Endometrial microvascular endothelial cells (primary cell): ENCODE data around the gene TOGARAM2. TPM values are rescaled to one million over a fixed set of nuclear protein-coding genes. Genes with fewer than 3 reads are reported as not detected.
"Not testable (repeated sequence)": the region's sequence is repeated elsewhere in the genome, so short reads cannot be mapped to it uniquely, and the experiment has no call there.

ENCODE experiments used
- in situ Hi-C: cut with HindIII; loops from 2 replicates; pipeline ENCODE4 v1.10.0; 2017; ENCODE audit warnings: low sequenced_read_pairs, low pct_unique_long_range_greater_than_20kb; ENCODE audit errors: inconsistent ontology term
- total RNA-seq: library from RNA; depleted of rRNA; stranded (reverse); fragments of >200 nt; gene quantifications from one replicate; pipeline ENCODE4 v1.2.3, GENCODE V29; 2015; ENCODE audit errors: inconsistent ontology term

The TOGARAM2 gene
- total RNA-seq, 1 donor from 2014 or later, result not detected

GRCh38 chr2:28972778-28973335, 8.2 kb upstream of the TOGARAM2 start:
- in situ Hi-C loops, result loop anchor here (25.0 kb wide), 1 partner anchor 214 kb away; no protein-coding TSS in a partner anchor

DNA sequence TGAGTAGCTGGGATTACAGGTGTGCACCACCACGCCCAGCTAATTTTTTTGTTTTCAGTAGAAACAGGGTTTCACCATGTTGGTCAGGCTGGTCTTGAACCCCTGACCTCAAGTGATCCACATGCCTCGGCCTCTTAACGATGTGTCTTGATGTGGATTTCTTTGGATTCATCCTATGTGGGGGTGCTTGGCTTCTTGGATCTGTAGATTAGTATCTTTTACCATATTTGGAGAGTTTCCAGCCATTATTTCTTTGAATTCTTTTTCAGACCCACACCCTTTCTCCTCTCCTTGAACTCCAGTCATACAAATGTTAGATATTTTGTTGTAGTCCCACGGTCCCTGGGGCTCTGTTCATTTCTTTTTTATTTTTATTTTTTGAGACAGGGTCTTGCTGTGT, 6.8 kb upstream of the TOGARAM2 start:
- in situ Hi-C loops, result loop anchor here (25.0 kb wide), 1 partner anchor 213 kb away; no protein-coding TSS in a partner anchor

- in situ Hi-C loops, result no loop called here
These were observed 5.4 kb upstream of the TOGARAM2 start for GRCh38 chr2:28975671-28976070.

DNA sequence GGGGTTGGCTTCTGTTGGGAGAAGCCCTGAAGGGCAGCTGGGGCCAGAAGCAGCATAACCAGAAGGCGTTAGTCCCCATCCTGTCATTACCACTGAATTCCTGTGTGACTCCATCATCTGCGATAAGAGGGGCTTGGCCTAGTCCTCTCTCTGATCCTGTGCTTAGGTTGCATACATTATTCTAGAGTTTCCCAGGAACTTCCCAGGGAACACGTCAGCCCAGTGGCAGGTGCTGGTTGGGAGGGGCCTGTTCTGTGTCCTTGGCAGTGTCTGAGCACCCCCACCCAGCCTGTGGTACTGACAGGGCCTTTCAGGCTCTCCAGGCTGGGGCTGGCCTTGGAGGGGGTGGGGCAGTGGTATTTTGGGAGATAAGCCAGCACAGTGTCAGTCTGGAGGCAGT, 4.5 kb upstream of the TOGARAM2 start:
- in situ Hi-C loops, result no loop called here

DNA sequence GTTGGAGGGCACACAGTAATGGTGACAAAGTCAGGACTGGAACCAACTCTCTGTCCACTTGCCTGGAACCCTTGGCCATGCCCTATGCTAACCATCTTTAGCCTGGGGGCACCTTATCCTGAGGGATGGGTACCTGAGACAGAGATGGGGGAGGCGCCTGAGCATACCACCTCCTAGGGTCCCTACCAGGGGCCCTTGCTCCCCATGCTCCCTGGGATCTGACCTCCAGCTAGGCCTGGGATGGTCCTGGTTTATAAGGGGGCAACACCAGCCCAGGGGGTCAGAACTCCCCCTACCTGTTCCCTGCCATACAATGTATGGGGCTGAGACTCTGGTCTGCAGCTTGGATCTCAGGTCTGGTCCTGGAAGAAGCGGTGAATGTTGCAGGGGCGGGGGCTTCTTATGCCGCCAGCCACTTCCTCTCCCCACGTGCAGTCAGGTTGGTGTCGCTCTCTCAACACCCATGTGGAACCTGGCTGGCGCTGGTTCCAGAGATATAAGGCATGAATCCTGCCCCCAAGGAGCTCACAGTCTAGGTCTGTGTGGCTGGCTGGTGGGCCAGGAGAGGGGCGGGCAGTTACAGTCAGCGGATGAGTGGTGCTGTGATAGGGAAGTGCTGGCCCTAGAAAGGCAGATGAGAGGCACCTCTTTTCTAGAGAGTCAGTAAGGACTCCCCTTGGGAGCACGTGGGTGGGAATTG, 3.8 kb upstream of the TOGARAM2 start:
- in situ Hi-C loops, result no loop called here

GRCh38 chr2:28978001-28978400, 3.1 kb upstream of the TOGARAM2 start:
- in situ Hi-C loops, result not testable (repeated sequence)

GRCh38 chr2:28978606-28979005, 2.5 kb upstream of the TOGARAM2 start:
- in situ Hi-C loops, result no loop called here

- in situ Hi-C loops, result no loop called here
These were observed 2.1 kb upstream of the TOGARAM2 start for GRCh38 chr2:28979041-28979440.

- in situ Hi-C loops, result no loop called here
These were observed 1.3 kb upstream of the TOGARAM2 start for GRCh38 chr2:28979576-28980366.

GRCh38 chr2:28980368-28981015, 606 bp upstream of the TOGARAM2 start:
- in situ Hi-C loops, result no loop called here

- in situ Hi-C loops, result no loop called here
These were observed 700 bp downstream of the TOGARAM2 start for GRCh38 chr2:28981620-28982376.

- in situ Hi-C loops, result no loop called here
These were observed 1.4 kb downstream of the TOGARAM2 start for GRCh38 chr2:28982381-28982950.

DNA sequence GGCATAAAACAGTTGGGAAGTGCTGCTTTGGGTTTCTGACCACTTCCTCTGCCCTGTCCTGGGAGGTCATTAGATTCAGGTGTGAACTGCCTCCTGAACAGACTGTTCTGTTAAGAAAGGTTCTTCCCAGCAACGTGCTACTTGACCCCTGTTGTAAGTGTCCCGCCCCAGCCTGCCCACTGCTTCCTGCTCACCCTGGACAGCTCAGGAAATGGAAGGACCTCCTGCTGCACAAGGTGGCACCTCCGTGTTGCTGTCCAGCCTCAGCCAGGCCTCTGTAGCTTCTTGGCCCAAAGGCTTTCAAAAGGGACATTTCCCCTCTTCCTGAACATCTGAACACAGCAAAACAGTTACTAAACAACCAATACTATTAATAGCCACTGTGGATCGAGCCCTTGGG, 5.3 kb downstream of the TOGARAM2 start:
- in situ Hi-C loops, result no loop called here

DNA sequence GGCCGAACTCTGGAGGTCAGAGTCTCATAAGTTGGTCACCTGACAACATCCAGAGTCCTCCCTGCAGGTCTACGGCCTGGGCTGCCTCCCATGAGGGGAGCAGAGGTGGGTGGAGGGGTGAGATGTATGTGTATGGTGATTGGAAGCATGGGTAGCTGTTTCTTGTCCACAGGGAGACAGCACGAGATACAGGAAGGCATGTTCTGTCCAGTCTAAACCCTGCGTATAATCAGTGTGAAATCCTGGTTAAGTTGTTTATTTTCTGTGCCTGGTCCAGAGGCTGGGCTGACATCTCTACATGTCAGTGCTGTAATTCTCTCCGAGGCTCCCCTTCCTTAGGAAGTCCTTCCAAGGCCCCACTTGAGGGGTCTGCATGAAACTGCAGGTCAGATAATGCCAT, 8.9 kb downstream of the TOGARAM2 start:
- in situ Hi-C loops, result no loop called here

DNA sequence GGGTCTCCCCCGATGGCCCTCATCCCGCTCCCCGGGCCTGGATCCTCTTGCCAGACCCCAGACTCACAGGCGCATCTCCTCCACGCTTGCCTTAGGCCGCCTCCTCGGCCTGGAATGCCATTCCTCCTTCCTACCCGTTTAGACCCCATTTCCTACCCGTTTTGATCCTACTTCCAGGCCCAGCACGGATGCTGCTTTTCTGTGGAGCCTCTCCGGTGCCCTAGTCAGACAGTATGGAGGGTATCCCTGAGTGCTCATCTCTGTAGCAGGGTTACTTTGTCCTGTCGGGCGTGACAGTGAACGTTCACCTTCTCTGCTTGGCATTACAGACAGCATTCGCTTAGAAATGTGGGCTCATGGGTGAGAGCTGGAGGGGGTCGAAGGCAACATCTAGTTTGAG, 9.3 kb downstream of the TOGARAM2 start:
- in situ Hi-C loops, result no loop called here

GRCh38 chr2:28991021-28991420, 9.9 kb downstream of the TOGARAM2 start:
- in situ Hi-C loops, result no loop called here

DNA sequence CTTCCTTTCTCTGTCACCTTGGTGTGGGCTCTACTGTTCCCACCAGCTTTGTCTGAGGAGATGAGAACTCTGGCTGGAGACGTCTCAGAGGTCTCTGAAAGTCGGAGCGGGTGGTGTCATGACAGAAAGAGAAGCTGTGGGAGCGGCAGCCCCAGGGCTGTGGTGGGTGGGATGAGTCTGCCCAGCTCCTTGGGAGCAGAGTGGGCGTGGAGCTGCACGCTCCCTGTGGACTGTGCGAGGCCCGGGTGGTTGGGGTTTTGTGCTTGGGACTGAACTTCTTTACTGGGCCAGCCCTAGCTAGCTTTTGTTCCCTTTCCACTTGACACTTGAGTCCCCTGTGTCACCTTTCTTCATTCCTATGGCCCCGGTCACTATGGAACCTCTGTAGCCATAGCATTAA, 10.4 kb downstream of the TOGARAM2 start:
- in situ Hi-C loops, result no loop called here

DNA sequence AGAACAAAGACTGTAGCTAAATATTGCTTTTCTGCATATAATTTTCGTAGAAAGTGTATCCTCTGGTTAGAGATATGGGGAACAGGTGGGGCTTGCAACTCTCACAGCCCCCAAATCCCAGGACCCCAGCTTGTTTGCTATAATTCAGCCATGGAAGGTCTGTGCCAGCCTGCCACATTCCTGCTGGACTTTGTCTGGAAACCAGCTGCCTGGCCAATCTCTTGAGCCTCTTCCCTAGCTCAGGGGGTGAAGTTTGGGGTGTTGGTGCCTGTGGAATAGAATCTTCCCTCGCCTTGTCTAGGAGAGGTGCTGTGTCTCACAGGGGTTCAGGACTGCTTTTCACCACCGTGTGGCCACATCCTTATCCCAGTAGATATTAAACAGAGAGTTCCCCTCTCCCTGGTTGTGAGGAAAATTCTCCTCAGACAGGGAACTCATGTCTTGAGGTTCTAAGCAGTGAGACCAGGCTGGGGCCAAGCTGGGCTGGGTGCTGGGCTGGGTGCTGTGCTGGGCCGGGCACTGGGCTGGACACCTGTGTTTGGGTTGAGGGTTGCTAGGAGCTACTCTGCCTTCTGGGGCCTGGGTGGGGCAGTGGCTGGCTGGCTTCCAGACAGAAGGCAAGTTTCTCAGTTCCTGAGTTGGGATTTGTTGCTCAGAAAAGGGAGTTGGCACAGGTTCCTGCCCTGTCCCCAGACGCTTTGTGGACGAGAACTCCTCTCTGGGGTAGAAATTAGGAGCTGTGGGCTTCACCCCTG, 12.3 kb downstream of the TOGARAM2 start:
- in situ Hi-C loops, result no loop called here
